VCaP (cell line): ENCODE measurements around the gene CD2AP.

Experiments
- H3K27ac ChIP-seq: fragments of 450-650 bp; 2 replicates; pipeline ENCODE4 v1.5.1; 2017
- CTCF ChIP-seq: fragments of 450-650 bp; conservative IDR thresholded peaks from 2 replicates; pipeline ENCODE4 v1.5.1; 2017; ENCODE audit warnings: mild to moderate bottlenecking, moderate library complexity

CD2AP gene

GRCh38 chr6:47665112-47665511 is 187.5 kb downstream of the CD2AP start:
- no peak overlapping the region for H3K27ac ChIP-seq

GRCh38 chr6:47669684-47670513 is 192.3 kb downstream of the CD2AP start:
- no peak overlapping the region for H3K27ac ChIP-seq
- no peak for TF ChIP-seq CTCF

More at GRCh38 chr6:47665112-47665511, 187.5 kb downstream of the CD2AP start:
- TF ChIP-seq CTCF, result no peak

GRCh38 chr6:47670851-47671250 is 193.3 kb downstream of the CD2AP start:
- H3K27ac ChIP-seq, result no peak overlapping the region
- no peak for TF ChIP-seq CTCF

- no peak overlapping the region for H3K27ac ChIP-seq
- TF ChIP-seq CTCF, result no peak
Measured at GRCh38 chr6:47671777-47672176, 194.2 kb downstream of the CD2AP start.

GRCh38 chr6:47672816-47673215 is 195.2 kb downstream of the CD2AP start:
- H3K27ac ChIP-seq, result no peak overlapping the region
- TF ChIP-seq CTCF, result no peak

GRCh38 chr6:47674673-47675072 is 197.1 kb downstream of the CD2AP start:
- no peak overlapping the region for H3K27ac ChIP-seq
- TF ChIP-seq CTCF, result no peak
